ENCODE results near the gene KPNA6. TPM values are rescaled to one million over a fixed set of nuclear protein-coding genes. Genes with fewer than 3 reads are reported as not detected.

KPNA6 gene
- total RNA-seq, 1 experiment from 2014 or later = 26.0 TPM

DNA sequence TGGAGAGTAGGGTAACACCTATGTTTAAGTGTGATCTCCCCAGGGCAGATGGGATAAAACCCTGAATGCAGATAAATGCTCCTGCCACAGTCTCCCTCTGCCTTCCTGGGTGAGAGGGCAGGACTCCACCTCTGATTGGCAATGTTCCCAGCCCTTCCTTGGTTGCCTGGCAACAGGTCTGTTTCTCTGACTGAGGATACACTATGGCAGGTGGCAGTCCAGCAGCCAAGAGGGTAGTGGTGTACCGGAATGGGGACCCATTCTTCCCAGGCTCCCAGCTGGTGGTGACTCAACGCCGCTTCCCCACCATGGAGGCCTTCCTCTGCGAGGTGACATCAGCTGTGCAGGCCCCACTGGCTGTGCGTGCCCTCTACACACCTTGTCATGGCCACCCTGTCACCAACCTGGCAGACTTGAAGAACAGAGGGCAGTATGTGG lies 101.1 kb downstream of the KPNA6 start, which contains the start of gene DCDC2B:
DCDC2B (plus strand) TSS at position 199 of the 438 bp plus-strand sequence; CDS start at position 204, 5 bp downstream.
- DNase-seq = peak; percentile 65
- Histone ChIP-seq H2AFZ (ENCODE audit: low read length) (no peak within 1 kb of the TSS), H3K9me3 (ENCODE audit: low read length) (no peaks in the 10 kb centered on the region), H3K9ac (ENCODE audit: low read length) (0 out of 2 replicates have a peak within 1 kb of the TSS, but pooled peaks have one; percentile 34), H3K79me2 (ENCODE audit: low read length) (no peaks in the 10 kb centered on the region), H3K27me3 (ENCODE audit: low read length) (no peaks in the 10 kb centered on the region), H4K20me1 (ENCODE audit: insufficient read depth, low read depth, low read length) (peaks cover 12% of the 10 kb centered on the region; the same call in 1 of the 2 replicates), H3K4me2 (ENCODE audit: low read depth, low read length, poor library complexity, severe bottlenecking) (peak within 1 kb of the TSS; percentile 33), H3K4me3 (ENCODE audit: low read length) (peak within 1 kb of the TSS; percentile 21; the same call in 1 of the 2 replicates), H3K27ac (ENCODE audit: low read length) (peak within 1 kb of the TSS; percentile 39; the same call in 1 of the 2 replicates), H3K9me2 (replicated peaks; ENCODE audit: insufficient read depth, low read length) (no peaks in the 10 kb centered on the region), H3K4me1 (ENCODE audit: low read length) (peaks cover 37% of the 10 kb centered on the region), H3K36me3 (ENCODE audit: insufficient read depth, low read length) (no peaks in the 10 kb centered on the region)

DNA sequence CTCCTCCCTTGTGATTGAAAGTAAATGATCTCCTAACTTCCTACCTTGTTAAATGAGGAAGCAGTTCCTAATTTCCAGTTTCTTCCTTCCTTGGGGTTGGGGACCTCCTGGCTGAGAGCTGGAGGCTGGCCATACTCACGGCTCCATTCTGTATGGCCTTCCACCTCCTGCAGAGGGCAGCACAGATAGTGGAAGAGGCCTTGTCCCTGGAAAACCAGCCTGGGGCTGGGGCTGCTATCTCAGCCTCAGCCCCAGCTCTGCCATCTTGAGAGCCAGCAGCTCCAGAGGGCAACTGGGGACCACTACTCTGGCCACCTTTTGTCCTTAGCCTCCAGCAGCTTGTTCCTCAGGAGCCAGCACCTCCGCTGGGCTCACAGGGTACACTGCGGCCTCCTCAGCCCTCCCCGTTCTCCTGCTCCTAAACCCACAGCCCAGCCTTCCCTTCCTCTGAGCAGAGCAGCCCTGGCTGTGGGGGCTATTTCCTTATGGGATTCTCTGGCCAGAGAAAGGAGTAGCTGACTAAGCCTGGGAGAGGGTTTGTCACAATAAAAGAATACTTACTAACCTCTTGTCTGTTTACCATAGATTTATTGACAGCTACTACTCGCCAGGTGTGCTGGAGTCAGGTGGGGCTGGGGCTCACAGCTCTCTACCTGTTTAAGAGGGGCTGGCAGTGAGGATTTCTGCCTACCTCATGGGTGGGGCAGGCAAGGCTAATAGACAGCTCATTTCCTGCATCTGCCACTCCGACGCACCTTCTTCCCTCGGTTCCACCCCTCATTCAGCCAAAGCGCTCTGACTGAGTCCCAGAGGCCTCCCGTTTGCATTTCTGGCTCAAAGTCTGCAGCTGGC lies 108.0 kb downstream of the KPNA6 start:
- H3K4me2 ChIP-seq (ENCODE audit: low read depth, low read length, poor library complexity, severe bottlenecking) = no peak overlapping the region
- H3K4me1 ChIP-seq (ENCODE audit: low read length) = peaks cover 12% of the 10 kb centered on the region
- H3K27me3 ChIP-seq (ENCODE audit: low read length) = no peaks in the 10 kb centered on the region
- H3K27ac ChIP-seq (ENCODE audit: low read length) = no peak overlapping the region
- H3K9me3 ChIP-seq (ENCODE audit: low read length) = no peaks in the 10 kb centered on the region
- no peaks in the 10 kb centered on the region for H4K20me1 ChIP-seq (ENCODE audit: insufficient read depth, low read depth, low read length)
- H3K79me2 ChIP-seq (ENCODE audit: low read length) = peaks cover under 1% of the 10 kb centered on the region; the same call in 1 of the 2 replicates
- no peak overlapping the region for H2AFZ ChIP-seq (ENCODE audit: low read length)
- H3K9me2 ChIP-seq (replicated peaks; ENCODE audit: insufficient read depth, low read length) = no peaks in the 10 kb centered on the region
- no peak overlapping the region for H3K4me3 ChIP-seq (ENCODE audit: low read length)
- DNase-seq = peak; percentile 87
- no peaks in the 10 kb centered on the region for H3K36me3 ChIP-seq (ENCODE audit: insufficient read depth, low read length)
- H3K9ac ChIP-seq (ENCODE audit: low read length) = no peak overlapping the region

DNA sequence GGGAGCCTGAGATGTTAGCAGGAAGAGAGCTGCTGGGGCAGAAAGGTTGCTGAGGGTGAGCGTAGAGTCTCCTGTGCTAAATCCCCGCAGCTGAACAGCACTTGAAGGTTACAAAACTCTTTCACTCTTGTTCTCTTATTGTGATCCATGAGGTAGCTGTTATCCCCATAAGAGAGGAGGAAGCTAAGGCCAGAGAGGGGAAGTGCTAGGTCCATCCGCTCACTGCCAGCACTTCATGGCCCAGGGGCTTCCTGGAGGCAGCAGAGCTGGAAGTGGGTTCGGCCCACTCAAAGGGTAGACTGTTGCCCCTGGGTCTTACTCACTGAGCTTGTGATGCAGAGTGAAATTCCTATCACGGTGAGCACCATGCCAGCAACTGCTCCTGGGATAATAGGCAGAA lies 108.7 kb downstream of the KPNA6 start:
- no peaks in the 10 kb centered on the region for H3K9me3 ChIP-seq (ENCODE audit: low read length)
- no peaks in the 10 kb centered on the region for H3K9me2 ChIP-seq (replicated peaks; ENCODE audit: insufficient read depth, low read length)
- H4K20me1 ChIP-seq (ENCODE audit: insufficient read depth, low read depth, low read length) = no peaks in the 10 kb centered on the region
- H3K4me3 ChIP-seq (ENCODE audit: low read length) = no peak overlapping the region
- H3K4me1 ChIP-seq (ENCODE audit: low read length) = peaks cover 19% of the 10 kb centered on the region
- H3K27me3 ChIP-seq (ENCODE audit: low read length) = no peaks in the 10 kb centered on the region
- no peak for DNase-seq
- peaks cover 8% of the 10 kb centered on the region for H3K79me2 ChIP-seq (ENCODE audit: low read length)
- H3K9ac ChIP-seq (ENCODE audit: low read length) = no peak overlapping the region
- no peak overlapping the region for H3K27ac ChIP-seq (ENCODE audit: low read length)
- no peak overlapping the region for H2AFZ ChIP-seq (ENCODE audit: low read length)
- H3K4me2 ChIP-seq (ENCODE audit: low read depth, low read length, poor library complexity, severe bottlenecking) = no peak overlapping the region
- no peaks in the 10 kb centered on the region for H3K36me3 ChIP-seq (ENCODE audit: insufficient read depth, low read length)

DNA sequence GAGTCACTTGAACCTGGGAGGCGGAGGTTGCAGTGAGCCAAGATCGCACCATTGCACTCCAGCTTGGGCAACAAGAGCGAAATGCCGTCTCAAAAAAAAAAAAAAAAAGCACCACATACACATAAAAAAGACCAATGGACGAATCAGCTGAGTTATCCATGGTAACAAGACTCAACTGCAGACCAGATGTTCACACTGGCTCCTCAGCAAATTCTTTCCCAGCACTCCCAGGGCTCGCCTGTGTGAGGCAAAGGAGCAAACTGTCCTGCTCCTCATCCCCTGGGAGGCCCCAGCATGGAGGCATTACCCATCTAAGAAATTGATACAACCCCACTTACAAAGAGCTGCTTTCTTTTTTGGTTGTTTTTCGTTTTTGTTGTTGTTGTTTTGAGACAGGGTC lies 111.2 kb downstream of the KPNA6 start:
- H3K9me2 ChIP-seq (replicated peaks; ENCODE audit: insufficient read depth, low read length) = no peaks in the 10 kb centered on the region
- no peaks in the 10 kb centered on the region for H3K9me3 ChIP-seq (ENCODE audit: low read length)

DNA sequence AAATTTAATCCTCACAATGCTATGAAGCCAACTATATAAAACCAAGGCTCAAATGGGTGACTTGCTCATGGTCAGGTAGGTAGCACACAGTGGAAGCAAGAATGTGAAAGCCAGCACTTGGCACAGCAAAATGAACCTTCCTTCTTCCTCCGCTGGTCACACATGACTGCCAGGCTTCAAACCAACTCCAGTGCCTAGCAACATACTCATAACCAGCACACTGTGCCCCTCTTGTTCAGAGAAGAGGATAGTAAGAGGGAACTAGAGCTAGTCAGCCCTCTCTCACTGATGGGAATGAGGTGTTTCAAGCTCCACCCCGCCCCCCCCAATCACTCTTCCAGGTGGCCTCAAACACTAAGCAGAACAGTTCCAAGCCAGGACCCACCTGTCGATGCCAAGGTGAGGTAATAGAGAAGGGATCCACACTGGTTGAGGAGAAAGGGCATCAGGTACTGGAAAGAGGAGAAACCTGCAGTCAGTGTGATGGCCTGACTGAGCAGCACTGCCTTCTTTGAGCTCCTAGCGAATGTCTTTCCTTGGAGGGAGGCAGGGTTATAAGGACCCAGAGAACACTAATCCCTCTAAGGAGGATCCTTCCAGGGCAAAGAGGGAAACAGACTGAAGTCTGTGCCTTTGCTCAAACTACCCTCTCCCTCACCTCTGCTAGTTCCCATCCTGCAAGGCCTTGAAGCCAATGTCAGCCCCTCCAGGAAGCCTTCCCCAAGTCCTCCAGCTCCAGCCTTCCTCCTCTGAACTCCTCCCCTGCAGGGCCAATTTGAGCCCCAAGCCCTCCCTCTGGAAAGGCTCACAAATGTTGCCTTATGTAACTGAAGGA lies 113.1 kb downstream of the KPNA6 start:
- H3K27me3 ChIP-seq (ENCODE audit: low read length) = no peaks in the 10 kb centered on the region
- DNase-seq = no peak

More for the DNA sequence above, 111.2 kb downstream of the KPNA6 start:
- peaks cover 33% of the 10 kb centered on the region for H3K4me1 ChIP-seq (ENCODE audit: low read length)
- no peak overlapping the region for H3K27ac ChIP-seq (ENCODE audit: low read length)
- peaks cover 31% of the 10 kb centered on the region for H3K79me2 ChIP-seq (ENCODE audit: low read length)
- DNase-seq = no peak
- no peak overlapping the region for H3K9ac ChIP-seq (ENCODE audit: low read length)
- H3K27me3 ChIP-seq (ENCODE audit: low read length) = no peaks in the 10 kb centered on the region
- H2AFZ ChIP-seq (ENCODE audit: low read length) = no peak overlapping the region
- H3K4me2 ChIP-seq (ENCODE audit: low read depth, low read length, poor library complexity, severe bottlenecking) = no peak overlapping the region
- no peaks in the 10 kb centered on the region for H4K20me1 ChIP-seq (ENCODE audit: insufficient read depth, low read depth, low read length)
- H3K4me3 ChIP-seq (ENCODE audit: low read length) = no peak overlapping the region
- H3K36me3 ChIP-seq (ENCODE audit: insufficient read depth, low read length) = peaks cover 5% of the 10 kb centered on the region; the same call in 1 of the 2 replicates

DNA sequence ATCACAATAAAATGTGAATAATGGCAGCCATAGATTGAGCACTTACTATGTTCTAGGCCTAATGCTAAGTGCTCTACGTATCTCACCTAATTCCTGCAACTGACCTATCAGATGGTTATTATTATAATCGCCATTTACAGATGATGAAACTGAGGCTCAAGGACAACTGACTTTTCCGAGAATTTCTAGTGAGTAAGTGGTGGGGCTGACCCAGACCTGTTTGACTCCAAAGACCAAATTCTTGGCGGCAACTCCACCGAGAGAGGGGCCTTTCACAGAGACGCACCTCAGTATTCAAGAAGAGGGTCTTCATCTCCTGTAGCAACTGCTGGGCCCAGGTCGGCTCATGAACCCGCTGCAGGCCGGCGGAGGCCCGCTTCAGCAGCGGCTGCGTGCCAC lies 113.7 kb downstream of the KPNA6 start:
- Histone ChIP-seq H3K9me3 (ENCODE audit: low read length) (no peaks in the 10 kb centered on the region), H3K79me2 (ENCODE audit: low read length) (peaks cover 35% of the 10 kb centered on the region), H3K4me2 (ENCODE audit: low read depth, low read length, poor library complexity, severe bottlenecking) (peak overlapping the region; percentile 79), H3K4me3 (ENCODE audit: low read length) (peak overlapping the region; percentile 94), H3K4me1 (ENCODE audit: low read length) (peaks cover 33% of the 10 kb centered on the region), H3K36me3 (ENCODE audit: insufficient read depth, low read length) (peaks cover 12% of the 10 kb centered on the region; the same call in 1 of the 2 replicates), H3K27ac (ENCODE audit: low read length) (peak overlapping the region; percentile 31; the same call in 1 of the 2 replicates), H3K9ac (ENCODE audit: low read length) (peak overlapping the region; percentile 95), H4K20me1 (ENCODE audit: insufficient read depth, low read depth, low read length) (no peaks in the 10 kb centered on the region), H3K27me3 (ENCODE audit: low read length) (no peaks in the 10 kb centered on the region), H2AFZ (ENCODE audit: low read length) (peak overlapping the region; percentile 44; the same call in 1 of the 2 replicates), H3K9me2 (replicated peaks; ENCODE audit: insufficient read depth, low read length) (no peaks in the 10 kb centered on the region)
- DNase-seq = no peak

More for the DNA sequence above, 113.1 kb downstream of the KPNA6 start:
- peak overlapping the region; percentile 31; the same call in 1 of the 2 replicates for H3K27ac ChIP-seq (ENCODE audit: low read length)
- H3K9me3 ChIP-seq (ENCODE audit: low read length) = no peaks in the 10 kb centered on the region
- peak overlapping the region; percentile 95 for H3K9ac ChIP-seq (ENCODE audit: low read length)
- H3K4me3 ChIP-seq (ENCODE audit: low read length) = peak overlapping the region; percentile 94
- no peaks in the 10 kb centered on the region for H4K20me1 ChIP-seq (ENCODE audit: insufficient read depth, low read depth, low read length)
- H3K4me1 ChIP-seq (ENCODE audit: low read length) = peaks cover 33% of the 10 kb centered on the region
- H2AFZ ChIP-seq (ENCODE audit: low read length) = no peak overlapping the region
- peak overlapping the region; percentile 79 for H3K4me2 ChIP-seq (ENCODE audit: low read depth, low read length, poor library complexity, severe bottlenecking)
- H3K79me2 ChIP-seq (ENCODE audit: low read length) = peaks cover 35% of the 10 kb centered on the region
- peaks cover 12% of the 10 kb centered on the region; the same call in 1 of the 2 replicates for H3K36me3 ChIP-seq (ENCODE audit: insufficient read depth, low read length)
- H3K9me2 ChIP-seq (replicated peaks; ENCODE audit: insufficient read depth, low read length) = no peaks in the 10 kb centered on the region

DNA sequence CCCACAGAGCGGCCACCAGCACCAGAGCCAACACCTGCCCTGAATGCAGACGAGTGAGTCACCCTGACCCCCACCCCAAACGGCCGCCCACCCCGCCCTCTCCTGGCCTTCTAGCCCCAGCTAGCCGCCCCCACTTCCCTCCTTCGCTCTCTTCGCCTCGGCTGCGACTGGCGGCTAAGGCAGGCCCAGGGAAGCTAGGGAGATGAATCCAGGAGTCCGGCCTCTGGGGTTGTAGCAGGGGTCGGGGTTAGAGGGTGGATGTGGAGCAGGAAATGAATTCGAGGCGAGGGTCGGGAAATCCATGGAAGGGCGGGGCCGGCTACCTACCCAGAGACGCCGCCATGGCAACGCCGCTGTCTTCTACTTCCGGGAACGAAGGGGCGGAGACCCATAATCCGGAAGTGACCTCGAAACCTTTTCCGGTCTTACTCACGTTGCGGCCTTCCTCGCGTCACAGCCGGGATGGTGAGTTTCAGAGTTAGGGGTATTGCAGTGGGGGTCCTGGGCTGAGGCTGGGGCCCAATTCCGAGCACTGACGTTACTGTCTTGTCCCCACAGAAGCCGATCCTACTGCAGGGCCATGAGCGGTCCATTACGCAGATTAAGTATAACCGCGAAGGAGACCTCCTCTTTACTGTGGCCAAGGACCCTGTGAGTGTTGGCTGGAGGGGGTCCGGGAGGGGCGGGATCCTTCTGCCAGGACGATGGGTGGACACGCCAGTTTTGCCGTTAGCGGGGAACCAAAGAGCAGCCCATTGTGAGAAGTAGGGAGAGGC lies 114.3 kb downstream of the KPNA6 start, which contains the start of the genes EIF3I and TMEM234:
EIF3I (plus strand) TSS at position 428 of the 776 bp plus-strand sequence; CDS start at position 463, 35 bp downstream.
TMEM234 (minus strand) TSS at position 374 of the 776 bp plus-strand sequence; CDS start at position 343, 31 bp downstream.
- Histone ChIP-seq H3K4me2 (ENCODE audit: low read depth, low read length, poor library complexity, severe bottlenecking) (peak within 1 kb of the TSS; percentile 79), H4K20me1 (ENCODE audit: insufficient read depth, low read depth, low read length) (no peaks in the 10 kb centered on the region), H3K9me2 (replicated peaks; ENCODE audit: insufficient read depth, low read length) (no peaks in the 10 kb centered on the region), H3K9ac (ENCODE audit: low read length) (peak within 1 kb of the TSS; percentile 95), H3K27me3 (ENCODE audit: low read length) (no peaks in the 10 kb centered on the region), H3K36me3 (ENCODE audit: insufficient read depth, low read length) (peaks cover 12% of the 10 kb centered on the region; the same call in 1 of the 2 replicates), H2AFZ (ENCODE audit: low read length) (peak within 1 kb of the TSS; percentile 44; the same call in 1 of the 2 replicates), H3K4me3 (ENCODE audit: low read length) (peak within 1 kb of the TSS; percentile 94), H3K9me3 (ENCODE audit: low read length) (no peaks in the 10 kb centered on the region), H3K27ac (ENCODE audit: low read length) (peak within 1 kb of the TSS; percentile 53; the same call in 1 of the 2 replicates), H3K4me1 (ENCODE audit: low read length) (peaks cover 33% of the 10 kb centered on the region), H3K79me2 (ENCODE audit: low read length) (peaks cover 35% of the 10 kb centered on the region)
- DNase-seq = peak; percentile 97
